ENCODE data around the gene C6orf132.

GRCh38 chr6:42179261-42179944 lies 37.0 kb upstream of the C6orf132 start:
- no peak for TF ChIP-seq CTCF (IDR thresholded peaks at IDR 0.05; ENCODE audit: insufficient read depth, low read depth, low read length)
- no peak for TF ChIP-seq EZH2 (IDR thresholded peaks at IDR 0.05; ENCODE audit: insufficient read depth, low read length)

Measured in astrocyte (in vitro differentiated cells and primary cell).